NCI-H1694 (cell line): ENCODE data around the gene XPNPEP2.
"Not testable (repeated sequence)": the region's sequence is repeated elsewhere in the genome, so short reads cannot be mapped to it uniquely, and the experiment has no call there.

Experiments
- DNase-seq: peaks from one replicate; lab custom pipeline; 2025; lab: John Stamatoyannopoulos, UW

The XPNPEP2 gene

GRCh38 chrX:129719931-129720530 is 18.7 kb upstream of the XPNPEP2 start:
- DNase-seq: no peak

DNA sequence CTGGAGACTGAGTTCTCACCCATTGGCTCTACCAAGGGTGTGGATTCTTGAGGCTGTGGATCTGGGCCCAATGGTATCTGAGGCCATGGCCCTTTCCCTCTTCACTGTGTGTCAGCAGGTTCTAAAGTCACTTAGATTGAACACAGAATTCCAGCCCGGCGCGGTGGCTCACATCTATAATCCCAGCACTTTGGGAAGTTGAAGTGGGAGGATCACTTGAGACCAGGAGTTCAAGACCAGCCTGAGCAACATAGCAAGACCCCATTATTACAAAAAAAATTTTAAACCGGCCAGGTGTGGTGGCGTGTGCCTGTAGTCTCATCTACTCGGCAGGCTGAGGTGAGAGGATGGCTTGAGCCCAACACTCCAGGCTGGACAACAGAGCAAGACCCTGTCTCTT is 18.0 kb upstream of the XPNPEP2 start:
- no peak for DNase-seq

- DNase-seq: no peak
Observed at GRCh38 chrX:129721414-129721813, 17.4 kb upstream of the XPNPEP2 start.

DNA sequence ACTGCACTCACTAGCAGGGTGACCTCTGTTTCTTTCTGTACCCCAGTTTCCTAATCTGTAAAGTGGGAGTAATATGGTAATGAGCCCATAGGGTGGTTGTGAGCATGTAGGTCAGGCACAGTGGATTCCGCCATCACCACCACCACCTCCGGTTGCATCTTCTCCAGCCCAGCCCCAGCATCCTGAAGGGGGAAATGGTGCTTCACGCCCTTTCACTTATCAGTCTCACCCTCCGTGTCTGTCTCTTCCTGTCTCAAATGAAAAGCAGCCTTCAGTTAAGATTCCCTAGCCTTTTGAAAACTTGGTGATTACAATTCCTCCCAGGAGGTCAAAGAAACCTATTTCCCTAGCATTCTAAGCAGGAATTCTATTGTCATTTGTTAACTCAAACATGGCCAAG is 16.9 kb upstream of the XPNPEP2 start:
- DNase-seq: no peak

- no peak for DNase-seq
Observed at GRCh38 chrX:129723511-129723910, 15.3 kb upstream of the XPNPEP2 start.

GRCh38 chrX:129724754-129725153 is 14.0 kb upstream of the XPNPEP2 start:
- DNase-seq: no peak

- DNase-seq: peak; percentile 27
Observed at GRCh38 chrX:129726307-129727111, 12.3 kb upstream of the XPNPEP2 start.

- DNase-seq: no peak
Observed at GRCh38 chrX:129728061-129728460, 10.7 kb upstream of the XPNPEP2 start.

GRCh38 chrX:129731228-129731627 is 7.6 kb upstream of the XPNPEP2 start:
- no peak for DNase-seq

DNA sequence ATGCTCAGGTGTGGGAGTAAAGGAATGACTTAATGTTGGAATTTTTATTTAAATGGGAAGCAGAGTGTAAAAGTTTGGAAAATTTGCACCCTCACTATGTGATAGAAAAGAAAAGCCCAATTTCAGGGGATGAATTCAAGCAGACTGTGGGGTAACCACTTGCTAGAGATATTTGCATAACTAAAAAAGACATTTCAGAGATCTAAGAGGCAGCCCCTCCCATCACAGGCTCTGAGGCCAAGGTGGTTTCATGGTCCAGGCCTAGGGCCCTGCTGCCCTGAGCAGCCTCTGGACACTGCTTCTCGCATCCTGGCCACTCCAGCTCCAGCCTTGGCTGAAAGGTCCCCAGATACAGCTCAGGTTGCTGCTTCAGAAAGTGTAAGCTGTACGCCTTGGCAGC is 5.9 kb upstream of the XPNPEP2 start:
- DNase-seq: no peak

DNA sequence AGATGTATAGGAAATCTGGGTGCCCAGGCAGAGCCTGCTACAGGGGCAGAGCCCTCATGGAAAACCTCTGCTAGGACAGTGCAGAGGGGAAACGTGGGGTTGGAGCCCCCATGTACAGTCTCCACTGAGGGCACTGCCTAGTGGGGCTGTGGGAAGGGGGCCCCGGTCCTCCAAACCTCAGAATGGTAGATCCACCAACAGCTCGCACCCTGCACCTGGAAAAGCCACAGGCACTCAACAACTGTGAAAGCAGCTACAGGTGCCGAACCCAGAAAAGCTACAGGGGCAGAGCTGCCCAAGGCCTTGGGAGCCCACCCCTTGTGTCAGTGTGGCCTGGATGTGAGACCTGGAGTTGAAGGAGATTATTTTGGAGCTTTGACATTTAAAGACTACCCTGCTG is 5.4 kb upstream of the XPNPEP2 start:
- DNase-seq: no peak

DNA sequence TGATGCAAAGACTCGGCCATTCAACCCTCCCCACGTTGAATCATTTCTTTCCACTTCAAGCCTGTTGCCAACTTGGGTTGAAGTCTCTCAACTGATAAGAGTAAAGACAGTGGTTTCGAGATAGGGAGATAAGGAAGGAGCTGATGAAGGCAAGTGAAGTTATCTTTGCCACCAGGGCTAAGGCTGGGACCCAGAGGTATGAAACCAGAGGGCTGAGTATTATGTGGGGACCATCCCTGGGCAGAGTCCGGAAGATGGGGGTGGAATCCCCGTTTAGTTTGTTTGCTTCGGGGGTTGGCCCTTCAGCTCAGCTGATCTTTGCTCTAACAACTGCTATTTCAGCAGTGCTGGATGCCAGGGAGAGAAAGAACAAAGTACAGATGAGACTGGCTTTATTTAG is 2.3 kb upstream of the XPNPEP2 start:
- no peak for DNase-seq

DNA sequence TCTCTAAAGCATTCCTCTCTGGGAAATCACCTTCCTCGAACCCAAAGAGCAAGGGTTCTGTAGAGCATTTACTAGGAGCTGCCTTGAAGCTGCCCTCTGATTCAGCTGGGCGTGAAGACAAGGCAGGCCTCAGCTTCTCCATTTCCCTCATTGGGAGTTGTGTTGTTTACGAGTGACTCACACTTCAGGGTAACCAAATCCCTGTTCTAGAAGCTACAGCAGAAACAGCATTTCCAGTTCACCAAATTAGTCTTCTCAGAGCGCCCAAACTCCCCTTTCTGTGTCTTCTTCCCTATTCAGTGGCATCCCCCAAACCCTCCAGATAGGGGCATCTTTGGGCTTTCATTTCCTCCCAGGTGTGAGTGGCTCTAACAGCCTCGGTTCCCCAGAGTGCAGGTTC is 863 bp upstream of the XPNPEP2 start:
- DNase-seq: no peak

GRCh38 chrX:129739578-129739977 is 799 bp downstream of the XPNPEP2 start:
- no peak for DNase-seq

- no peak for DNase-seq
Observed at GRCh38 chrX:129741880-129742758, 3.3 kb downstream of the XPNPEP2 start.

DNA sequence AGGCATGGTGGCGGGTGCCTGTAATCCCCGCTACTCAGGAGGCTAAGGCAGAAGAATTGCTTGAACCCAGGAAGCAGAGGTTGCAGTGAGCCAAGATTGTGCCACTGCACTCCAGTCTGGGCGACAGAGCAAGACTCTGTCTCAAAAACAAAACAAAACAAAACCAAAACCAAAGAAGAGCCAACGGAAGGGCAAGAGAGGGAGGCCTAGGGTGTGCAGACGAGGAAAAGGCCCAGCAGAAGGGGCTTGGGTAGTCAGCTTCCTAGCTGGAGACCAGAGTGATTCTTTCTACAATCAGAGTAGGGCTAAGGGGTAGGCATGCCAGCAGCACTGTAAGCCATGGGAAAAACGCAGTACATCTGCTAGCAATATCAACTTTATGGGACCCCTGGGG is 4.0 kb downstream of the XPNPEP2 start:
- DNase-seq: not testable (repeated sequence)

GRCh38 chrX:129743821-129744220 is 5.0 kb downstream of the XPNPEP2 start:
- no peak for DNase-seq

- DNase-seq: no peak
Observed at GRCh38 chrX:129744861-129745321, 6.1 kb downstream of the XPNPEP2 start.

GRCh38 chrX:129746557-129747470 is 8.0 kb downstream of the XPNPEP2 start:
- DNase-seq: no peak

- no peak for DNase-seq
Observed at GRCh38 chrX:129747533-129747932, 8.8 kb downstream of the XPNPEP2 start.

DNA sequence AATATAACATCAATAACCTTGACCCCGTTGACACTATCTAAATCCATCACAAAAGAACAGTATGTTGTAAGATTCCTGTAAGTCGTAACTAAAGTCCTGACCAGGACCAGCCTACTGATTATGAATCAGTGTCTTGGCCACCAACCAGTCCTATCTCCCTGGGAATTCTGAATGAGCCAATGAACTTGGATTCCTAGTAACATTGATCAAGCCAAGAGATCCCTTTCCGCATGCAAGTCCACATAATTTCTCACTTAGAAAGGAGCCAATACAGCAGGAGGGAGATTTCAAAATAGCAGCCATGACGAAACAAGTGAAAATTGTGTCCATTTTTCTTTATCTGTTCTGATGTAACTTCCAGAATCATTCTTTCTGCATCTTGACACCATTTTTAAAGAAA is 9.5 kb downstream of the XPNPEP2 start:
- DNase-seq: no peak

DNA sequence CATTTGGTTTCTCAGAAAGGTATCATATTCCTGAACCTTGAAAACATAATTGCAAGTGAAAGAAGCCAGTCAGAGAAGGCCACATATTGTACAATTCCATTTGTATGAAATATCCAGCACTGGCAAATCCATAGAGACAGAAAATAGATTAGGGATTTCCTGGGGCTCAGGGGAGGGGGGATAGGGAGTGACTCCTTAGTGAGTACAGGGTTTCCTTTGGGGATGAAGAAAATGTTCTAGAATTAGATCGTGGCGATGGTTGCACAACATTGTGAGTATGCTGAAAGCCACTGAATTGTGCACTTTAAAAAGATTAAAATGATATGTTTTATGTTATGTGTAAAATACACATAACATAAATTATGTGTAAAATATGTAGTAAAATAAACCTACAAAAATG is 10.3 kb downstream of the XPNPEP2 start:
- DNase-seq: no peak
